ENCODE results near the gene RBM38. TPM values are rescaled to one million over a fixed set of nuclear protein-coding genes. Genes with fewer than 3 reads are reported as not detected.
A peak's percentile ranks its signal among the peaks of the same experiment; 100 is the strongest.
"Not testable (repeated sequence)": the region's sequence is repeated elsewhere in the genome, so short reads cannot be mapped to it uniquely, and the experiment has no call there.

The RBM38 gene
- total RNA-seq, 2 donors from 2014 or later = 43.4 to 97.5 TPM

DNA sequence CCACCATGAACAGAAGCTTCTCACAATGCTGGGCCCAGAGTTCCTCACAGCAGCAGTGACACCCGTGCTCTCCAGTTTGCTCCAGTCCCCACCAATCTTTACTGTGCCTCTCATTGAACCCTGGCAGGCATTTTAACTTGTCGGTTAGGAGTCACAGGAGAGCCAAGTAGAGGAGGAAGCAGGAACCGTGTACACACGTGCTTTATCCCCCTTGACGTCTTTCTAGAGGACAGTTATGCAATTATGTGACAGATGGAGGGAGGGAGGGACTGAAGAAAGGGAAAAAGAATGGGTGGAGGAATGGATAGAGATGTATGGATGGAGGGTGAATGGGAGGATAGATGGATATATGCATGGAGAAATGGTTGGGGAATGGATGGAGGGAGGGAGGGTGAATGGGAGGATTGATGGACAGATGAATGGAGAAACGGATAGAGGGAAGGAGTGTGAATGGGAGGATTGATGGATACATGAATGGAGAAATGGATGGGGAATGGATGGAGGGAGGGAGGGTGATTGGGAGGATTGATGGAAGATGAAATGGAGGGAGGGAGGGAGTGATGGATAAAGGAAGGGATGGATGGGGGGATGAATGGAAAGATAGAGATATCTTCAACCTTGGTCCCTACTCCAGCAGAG lies 26.0 kb downstream of the RBM38 start:
- no peaks in the 10 kb centered on the region for H3K9me3 Mint-ChIP-seq
- no peak overlapping the region for H3K27ac Mint-ChIP-seq
- ATAC-seq = no peak
- no peak for DNase-seq (ENCODE audit: low spot score in 2 of 2)
- no peaks in the 10 kb centered on the region for H3K36me3 Mint-ChIP-seq

DNA sequence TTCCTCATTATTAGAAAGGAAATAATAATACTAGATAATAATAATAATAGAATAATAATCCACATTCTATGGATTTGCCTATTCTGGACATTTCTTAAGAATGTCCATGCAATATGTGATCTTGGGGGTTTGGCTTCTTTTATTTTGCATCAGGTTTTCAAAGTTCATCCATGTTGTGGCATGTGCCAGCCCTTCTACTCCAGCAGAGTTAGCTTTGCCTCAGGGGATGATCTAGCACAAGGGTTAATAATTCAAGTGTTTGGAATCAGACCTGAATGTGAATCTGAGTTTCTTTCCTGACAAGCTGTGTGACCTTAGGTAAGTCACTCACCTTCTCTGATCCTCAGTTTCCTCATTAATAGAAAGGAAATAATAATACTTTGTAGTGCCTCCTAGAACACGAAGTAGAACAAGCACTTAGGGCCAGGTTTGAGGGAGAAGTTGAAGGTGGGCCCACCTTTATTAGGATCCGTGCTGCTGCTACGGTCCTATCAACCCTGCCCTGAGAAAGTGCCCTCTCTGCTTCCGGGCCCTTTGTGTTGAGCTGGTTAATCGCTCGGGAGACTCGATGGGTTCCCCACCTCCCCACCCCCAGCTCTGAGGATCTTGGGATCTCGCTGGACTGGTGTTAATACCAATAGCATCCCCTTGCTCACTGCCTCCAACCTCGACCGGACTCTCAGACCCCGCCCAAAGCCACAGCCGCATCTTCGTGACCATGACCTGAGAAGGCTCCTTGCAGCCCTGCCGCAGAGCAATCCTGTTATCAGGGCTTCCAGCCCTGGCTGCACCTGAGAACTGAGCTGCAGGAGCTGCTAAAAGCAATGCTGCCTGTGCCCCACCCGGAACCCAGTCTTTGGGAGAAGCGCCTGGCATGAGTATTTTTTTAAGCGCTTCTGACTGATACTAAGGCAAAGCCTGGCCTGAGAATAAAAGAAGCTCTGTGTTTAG lies 26.9 kb downstream of the RBM38 start:
- Mint-ChIP-seq H3K9me3 (no peaks in the 10 kb centered on the region), H3K27ac (no peak overlapping the region), H3K36me3 (no peaks in the 10 kb centered on the region)
- ATAC-seq = no peak
- no peak for DNase-seq (ENCODE audit: low spot score in 2 of 2)

DNA sequence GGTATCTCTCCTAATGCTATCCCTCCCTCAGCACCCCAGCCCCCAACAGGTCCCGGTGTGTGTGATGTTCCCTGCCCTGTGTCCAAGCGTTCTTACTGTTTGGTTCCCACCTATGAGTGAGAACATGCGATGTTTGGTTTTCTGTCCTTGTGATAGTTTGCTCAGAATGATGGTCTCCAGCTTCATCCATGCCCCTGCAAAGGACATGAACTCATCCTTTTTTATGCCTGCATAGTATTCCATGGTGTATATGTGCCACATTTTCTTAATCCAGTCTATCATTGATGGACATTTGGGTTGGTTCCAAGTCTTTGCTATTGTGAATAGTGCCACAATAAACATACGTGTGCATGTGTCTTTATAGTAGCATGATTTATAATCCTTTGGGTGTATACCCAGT lies 28.3 kb downstream of the RBM38 start:
- H3K36me3 Mint-ChIP-seq; ATAC-seq; DNase-seq (ENCODE audit: low spot score in 2 of 2); H3K27ac Mint-ChIP-seq; H3K9me3 Mint-ChIP-seq: not testable (repeated sequence)

DNA sequence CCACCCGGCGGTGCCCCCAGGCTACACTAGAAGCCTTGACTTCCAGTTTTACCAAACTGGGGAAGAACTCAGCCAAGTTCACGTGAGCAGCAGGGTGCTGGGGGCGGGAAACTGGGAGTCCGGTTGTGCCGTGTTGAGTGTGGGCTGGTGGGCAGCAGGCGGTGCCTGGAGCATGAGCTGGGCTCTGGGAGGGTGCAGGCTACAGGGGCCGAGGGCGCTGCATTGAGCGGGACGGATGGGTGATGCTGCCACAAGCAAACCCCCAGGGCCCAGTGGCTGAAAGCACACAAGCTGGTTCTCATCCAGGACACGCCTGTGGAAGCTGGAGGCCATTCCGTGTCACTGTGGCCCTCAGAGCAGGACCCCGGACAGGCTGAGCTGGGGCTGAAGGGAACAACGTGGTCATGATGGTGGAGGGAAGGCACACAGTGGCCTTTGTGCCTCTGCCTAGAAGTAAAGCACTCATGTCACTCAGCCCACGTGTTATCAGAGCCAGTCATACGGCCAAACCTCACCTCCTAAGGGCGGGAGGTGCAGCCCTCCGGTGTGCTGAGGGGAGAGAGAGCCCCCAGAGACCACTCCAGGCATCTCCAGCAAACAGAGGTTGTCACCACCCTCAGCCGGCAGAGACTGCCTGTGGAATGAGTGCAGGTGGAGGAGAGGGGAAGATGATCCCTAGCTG lies 29.5 kb downstream of the RBM38 start:
- Mint-ChIP-seq H3K36me3 (no peaks in the 10 kb centered on the region), H3K27ac (peak overlapping the region in 1 of 2 donors; percentile 18)

DNA sequence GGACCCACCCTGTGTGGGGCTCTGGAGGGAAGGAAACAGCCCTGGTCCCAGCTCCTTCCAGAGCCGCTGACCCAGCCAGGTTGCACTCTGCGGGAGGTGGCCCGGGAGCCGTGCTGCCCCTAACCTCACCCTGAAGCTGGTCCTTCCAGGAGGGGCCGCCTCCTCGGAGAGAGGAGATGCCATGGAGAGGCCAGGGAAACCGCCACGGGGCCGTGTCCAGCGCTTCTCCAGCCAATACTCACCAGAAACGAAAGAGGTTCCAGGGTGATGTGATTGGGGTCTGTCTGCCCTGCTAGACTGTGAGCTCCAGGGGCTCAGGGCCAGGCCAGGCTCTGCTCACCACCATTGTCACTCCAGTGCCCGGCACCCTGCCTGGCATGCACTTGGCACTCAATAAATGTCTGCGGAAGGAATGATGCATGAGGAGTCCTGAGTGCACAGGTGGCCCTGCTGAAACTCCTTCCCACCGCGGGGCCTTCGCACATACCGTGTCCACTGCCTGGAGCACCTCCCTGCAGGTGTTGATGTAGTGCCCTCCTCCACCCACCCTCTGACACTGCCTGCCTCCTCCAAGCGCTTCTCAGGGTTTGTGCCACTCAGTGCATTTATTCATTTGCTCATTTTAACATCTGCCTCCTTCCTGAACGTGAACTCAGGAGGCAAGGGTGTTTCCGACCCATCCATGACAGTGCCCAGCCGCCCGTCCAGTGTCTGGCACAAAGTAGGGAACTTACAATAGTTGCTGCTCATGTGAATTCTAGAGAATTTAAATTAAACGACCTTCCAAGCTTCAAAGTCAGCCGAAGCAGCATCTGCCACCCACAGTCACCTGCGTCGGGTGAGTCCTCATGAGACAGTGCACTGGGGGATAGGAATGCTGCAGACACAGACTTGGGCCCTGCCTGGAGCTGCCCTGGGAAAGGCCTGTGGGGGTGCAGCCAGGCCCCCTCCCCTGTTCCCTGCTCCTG lies 30.3 kb downstream of the RBM38 start:
- ATAC-seq (peak in 1 of 2 donors; percentile 20), DNase-seq (ENCODE audit: low spot score in 2 of 2) (no peak)
- Mint-ChIP-seq H3K9me3 (no peaks in the 10 kb centered on the region), H3K36me3 (no peaks in the 10 kb centered on the region), H3K27ac (peak overlapping the region in 1 of 2 donors; percentile 44)

More for the DNA sequence above, 29.5 kb downstream of the RBM38 start:
- ATAC-seq = peak in 1 of 2 donors; percentile 12
- DNase-seq (ENCODE audit: low spot score in 2 of 2) = no peak
- no peaks in the 10 kb centered on the region for H3K9me3 Mint-ChIP-seq

DNA sequence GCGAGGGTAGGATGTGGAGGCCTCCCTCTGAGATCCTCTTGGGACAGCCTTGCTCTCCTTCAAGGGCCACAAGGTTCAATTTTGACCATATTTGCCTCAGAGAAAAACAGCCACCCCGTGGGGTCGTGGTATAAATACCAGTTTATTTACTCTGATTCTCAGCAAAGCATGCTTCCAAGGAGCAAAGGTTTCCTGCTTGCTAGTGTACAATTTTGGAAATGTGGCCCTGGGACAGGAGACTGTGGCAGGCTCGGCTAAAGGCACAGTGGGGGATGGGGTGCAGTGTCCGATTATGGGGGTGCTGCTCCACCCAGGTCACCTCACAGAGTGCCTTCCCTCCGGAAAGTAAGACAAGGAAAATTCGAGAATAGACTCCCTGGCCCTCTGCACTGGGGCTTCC lies 31.1 kb downstream of the RBM38 start:
- DNase-seq (ENCODE audit: low spot score in 2 of 2) (no peak), ATAC-seq (no peak)
- no peak overlapping the region for H3K27ac Mint-ChIP-seq
- H3K36me3 Mint-ChIP-seq = no peaks in the 10 kb centered on the region
- H3K9me3 Mint-ChIP-seq = no peaks in the 10 kb centered on the region

DNA sequence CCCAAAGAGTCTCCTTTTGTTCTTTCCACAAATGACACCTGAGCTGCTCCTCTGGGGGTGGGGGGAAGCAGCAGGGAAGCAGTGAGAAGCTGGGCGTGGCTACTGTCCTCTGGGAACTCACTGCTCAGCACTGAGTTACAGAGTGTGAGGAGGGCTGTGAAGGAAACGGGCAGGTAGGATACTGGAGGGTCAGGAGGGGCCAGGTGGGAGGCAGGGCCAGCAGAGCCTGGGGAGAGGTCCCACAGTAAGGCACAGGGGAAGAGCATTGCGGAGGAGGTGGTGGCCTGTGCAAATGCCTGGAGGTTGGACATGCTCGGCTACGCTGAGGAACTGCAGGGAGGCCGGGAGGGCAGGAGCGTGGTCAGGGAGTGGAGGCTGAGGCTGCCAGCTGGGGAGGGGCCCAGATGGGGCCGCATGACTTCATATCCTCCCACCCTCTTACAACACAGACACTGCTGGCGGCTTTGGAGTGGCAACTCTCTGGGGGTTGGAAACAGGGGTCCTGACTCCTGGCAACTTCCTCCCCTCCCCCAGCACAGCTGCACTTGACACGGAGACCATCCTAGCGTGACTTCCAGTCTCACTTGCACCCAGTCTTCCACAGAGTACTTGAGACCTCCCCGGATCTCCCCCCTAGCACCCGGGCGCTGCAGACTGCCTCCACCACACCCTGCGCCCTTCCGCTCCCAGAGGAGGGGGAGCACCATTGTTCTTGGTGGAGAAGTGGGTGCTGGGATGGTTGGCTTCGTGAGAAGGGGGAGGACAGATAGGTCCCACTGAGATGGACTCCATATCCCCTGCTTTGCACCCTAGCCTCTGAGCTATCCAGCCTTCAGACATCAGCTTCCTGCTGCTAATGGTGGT lies 34.2 kb downstream of the RBM38 start:
- DNase-seq (ENCODE audit: low spot score in 2 of 2) (no peak), ATAC-seq (no peak)
- Mint-ChIP-seq H3K27ac (no peak overlapping the region), H3K9me3 (no peaks in the 10 kb centered on the region), H3K36me3 (no peaks in the 10 kb centered on the region)

DNA sequence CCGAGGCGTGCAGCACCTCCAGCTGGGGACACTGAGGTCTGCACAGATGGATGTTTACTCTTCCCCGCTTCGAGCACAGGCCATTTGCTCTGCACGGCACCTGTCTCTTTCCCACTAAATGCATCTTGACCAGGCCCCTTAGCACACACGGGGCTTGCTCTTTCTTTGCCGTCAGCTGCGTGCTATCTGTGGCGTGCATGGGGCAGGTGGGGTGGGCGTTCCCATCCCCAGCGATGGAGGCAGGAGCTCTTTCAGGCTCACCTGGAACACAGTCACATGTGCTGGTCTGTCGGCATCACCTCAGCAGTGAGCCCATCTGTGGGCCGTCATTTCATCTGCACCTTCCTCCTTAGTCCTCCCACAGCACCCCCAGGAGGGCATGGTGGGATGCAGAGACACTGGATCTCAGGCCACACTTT lies 35.1 kb downstream of the RBM38 start:
- no peak overlapping the region for H3K27ac Mint-ChIP-seq
- DNase-seq (ENCODE audit: low spot score in 2 of 2) (no peak), ATAC-seq (no peak)
- no peaks in the 10 kb centered on the region for H3K9me3 Mint-ChIP-seq
- H3K36me3 Mint-ChIP-seq = no peaks in the 10 kb centered on the region

DNA sequence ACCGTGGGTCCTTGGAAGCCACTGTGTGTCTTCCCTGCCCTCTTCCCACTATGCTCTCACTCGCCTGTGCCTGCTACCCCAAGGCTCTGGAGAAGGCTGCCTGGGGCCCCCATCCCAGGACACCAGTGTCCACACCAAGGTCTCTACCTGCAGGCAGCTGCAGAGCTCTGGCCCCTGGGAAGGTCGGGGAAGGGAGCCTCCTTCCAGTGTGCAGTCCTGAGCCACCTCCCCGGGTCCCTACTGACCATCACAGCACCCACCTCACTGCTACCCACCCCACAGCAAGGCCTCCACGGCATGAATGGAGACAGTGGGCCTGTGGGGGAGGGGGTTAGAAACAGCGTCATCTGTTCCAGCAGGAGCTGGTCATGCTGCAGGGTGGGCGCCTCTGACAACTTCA lies 35.6 kb downstream of the RBM38 start:
- Mint-ChIP-seq H3K9me3 (no peaks in the 10 kb centered on the region), H3K36me3 (no peaks in the 10 kb centered on the region), H3K27ac (no peak overlapping the region)
- ATAC-seq (no peak), DNase-seq (ENCODE audit: low spot score in 2 of 2) (no peak)

DNA sequence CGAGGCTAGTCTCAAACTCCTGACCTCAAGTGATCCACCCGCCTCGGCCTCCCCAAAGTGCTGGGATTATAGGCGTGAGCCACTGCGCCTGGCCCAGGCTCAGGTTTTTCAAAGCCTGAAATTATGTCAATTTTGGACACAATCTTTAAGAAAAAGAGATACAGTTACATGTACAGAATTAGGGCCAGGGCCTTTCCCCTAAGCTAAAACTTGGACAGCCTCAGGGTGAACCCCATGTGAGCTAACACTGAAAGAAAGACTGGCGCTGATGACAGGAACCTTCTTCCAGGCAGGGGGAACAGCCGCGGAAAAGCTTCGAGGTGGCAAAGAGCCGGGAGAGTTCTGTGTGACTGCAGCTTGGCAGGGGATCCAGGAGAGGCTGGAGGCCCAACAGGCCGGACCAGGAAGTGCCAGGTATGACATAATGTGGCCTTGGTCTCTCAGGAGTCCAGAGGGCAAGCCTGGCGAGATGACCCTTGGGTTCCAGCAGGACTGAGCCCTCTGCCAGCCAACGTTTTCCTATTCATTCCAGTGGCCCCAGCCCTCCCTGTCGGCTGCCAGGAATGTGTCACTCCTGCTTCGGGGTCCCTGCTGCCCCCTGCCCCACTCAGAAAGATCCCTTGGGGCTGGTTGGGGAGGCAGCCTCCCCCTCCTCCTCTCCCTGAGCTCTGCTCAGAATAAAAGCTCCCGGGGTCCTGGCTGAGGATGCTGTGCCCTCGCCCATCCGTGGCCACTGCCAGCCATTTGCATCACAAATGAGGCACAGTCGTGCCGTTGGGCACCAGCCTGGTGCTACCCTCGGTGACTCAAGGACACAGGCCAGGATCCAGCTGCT lies 37.3 kb downstream of the RBM38 start:
- Mint-ChIP-seq H3K36me3 (peaks cover 0 to 11% of the 10 kb centered on the region in 2 donors), H3K27ac (no peak overlapping the region), H3K9me3 (no peaks in the 10 kb centered on the region)
- no peak for ATAC-seq
- no peak for DNase-seq (ENCODE audit: low spot score in 2 of 2)

DNA sequence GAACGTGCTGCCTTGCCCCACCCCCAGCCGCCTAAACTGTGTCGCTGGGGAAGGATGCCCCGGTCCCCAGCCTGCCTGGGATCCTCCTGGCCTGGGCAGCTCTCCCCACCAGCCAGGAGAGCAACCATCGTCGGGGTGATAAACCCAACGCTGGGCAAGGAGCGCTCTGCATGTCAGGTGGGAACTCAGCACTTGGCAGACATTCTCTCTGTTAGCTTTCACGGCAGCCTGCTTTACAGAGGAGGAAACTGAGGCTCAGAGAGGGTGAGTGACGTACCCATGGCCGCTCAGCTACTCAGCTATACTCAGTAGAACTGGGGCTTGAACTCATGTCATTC lies 37.9 kb downstream of the RBM38 start:
- Mint-ChIP-seq H3K27ac (no peak overlapping the region), H3K36me3 (peaks cover 0 to 11% of the 10 kb centered on the region in 2 donors), H3K9me3 (no peaks in the 10 kb centered on the region)
- DNase-seq (ENCODE audit: low spot score in 2 of 2) (no peak), ATAC-seq (no peak)

DNA sequence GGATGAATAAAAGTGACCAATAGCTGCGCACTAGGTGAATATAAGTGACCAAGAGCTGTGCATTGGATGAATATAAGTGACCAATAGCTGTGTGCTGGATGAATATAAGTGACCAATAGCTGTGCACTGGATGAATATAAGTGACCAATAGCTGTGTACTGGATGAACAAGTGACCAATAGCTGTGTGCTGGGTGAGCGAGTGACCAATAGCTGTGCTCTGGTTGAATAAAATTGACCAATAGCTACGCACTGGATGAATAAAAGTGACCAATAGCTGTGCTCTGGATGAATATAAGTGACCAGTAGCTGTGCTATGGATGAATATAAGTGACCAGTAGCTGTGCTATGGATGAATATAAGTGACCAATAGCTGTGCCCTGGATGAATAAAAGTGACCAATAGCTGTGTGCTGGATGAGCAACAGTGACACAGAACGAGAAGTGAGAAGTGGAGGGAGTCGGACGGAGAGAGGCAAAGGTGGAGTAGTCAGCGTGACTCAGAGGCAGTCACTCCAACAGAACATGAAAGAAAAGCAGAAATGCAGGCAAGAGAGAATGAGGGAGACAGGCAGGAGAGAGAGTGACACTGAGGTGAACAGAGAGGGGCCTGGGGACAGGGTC lies 38.5 kb downstream of the RBM38 start:
- DNase-seq (ENCODE audit: low spot score in 2 of 2) (no peak), ATAC-seq (peak; percentile 30 to 41)
- Mint-ChIP-seq H3K9me3 (no peaks in the 10 kb centered on the region), H3K27ac (no peak overlapping the region), H3K36me3 (peaks cover 0 to 11% of the 10 kb centered on the region in 2 donors)

DNA sequence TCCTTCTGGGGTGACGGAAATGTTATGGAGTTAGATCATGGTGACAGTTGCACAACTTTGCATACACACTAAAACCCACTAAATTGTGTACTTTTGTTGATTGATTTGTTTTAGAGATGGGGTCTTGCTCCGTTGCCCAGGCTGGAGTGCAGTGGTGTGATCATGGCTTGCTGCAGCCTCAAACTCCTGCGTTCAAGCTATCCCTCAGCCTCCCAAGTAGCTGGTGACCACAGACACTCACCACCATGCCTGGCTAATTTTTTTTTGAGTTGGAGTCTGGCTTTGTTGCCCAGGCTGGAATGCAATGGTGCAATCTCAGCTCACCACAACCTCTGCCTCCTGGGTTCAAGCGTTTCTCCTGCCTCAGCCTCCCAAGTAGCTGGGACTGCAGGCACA lies 39.0 kb downstream of the RBM38 start:
- ATAC-seq; DNase-seq (ENCODE audit: low spot score in 2 of 2); H3K9me3 Mint-ChIP-seq; H3K27ac Mint-ChIP-seq: not testable (repeated sequence)
- H3K36me3 Mint-ChIP-seq = peaks cover 0 to 11% of the 10 kb centered on the region in 2 donors

DNA sequence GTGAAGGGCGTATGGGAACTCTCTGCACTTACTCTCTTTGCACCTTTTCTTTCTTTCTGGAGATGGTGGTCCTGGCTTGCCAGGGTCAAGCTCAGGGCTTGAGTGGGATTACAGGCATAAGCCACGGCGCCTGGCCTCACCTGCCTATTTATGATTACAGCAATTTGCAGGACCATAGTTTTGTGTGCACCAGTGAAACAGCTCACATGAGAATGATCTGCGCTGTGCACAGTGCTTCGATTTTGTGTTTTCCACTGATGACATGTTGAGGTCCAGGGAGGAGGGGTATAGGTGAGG lies 40.3 kb downstream of the RBM38 start:
- peaks cover 0 to 11% of the 10 kb centered on the region in 2 donors for H3K36me3 Mint-ChIP-seq
- H3K9me3 Mint-ChIP-seq = no peaks in the 10 kb centered on the region
- DNase-seq (ENCODE audit: low spot score in 2 of 2) (no peak), ATAC-seq (no peak)
- no peak overlapping the region for H3K27ac Mint-ChIP-seq
